Gastroesophageal sphincter (tissue), 3 donors: Measurements from ENCODE around the gene IP6K2.

Experiments
- CTCF ChIP-seq, 4 experiments: fragments of 200-600 bp in 2 of 4; fragments of 450-650 bp in 2 of 4; sonication (generic) in 1 of 4; IDR thresholded peaks; one replicate each; pipeline ENCODE4 v1.5.1; 2017 to 2019; ENCODE audit warnings: antibody characterized with exemption in 4 of 4, mild to moderate bottlenecking in 2 of 4, moderate library complexity in 2 of 4
- EP300 ChIP-seq: sonication (generic); formaldehyde crosslinking; IDR thresholded peaks from one replicate; pipeline ENCODE4 v1.6.1; 2017; ENCODE audit warnings: antibody characterized with exemption, mild to moderate bottlenecking

GRCh38 chr3:48661501-48662144, 55.4 kb downstream of the IP6K2 start:
- no peak for TF ChIP-seq CTCF (IDR thresholded peaks at IDR 0.05)
- no peak for TF ChIP-seq EP300
